Fibroblast of gingiva (primary cell): Measurements from ENCODE around the gene ZFAND5.

Source experiments
- DNase-seq: peaks from one replicate; pipeline ENCODE4 v3.0.0-alpha.2; 2011; ENCODE audit warnings: low read depth

ZFAND5 gene

DNA sequence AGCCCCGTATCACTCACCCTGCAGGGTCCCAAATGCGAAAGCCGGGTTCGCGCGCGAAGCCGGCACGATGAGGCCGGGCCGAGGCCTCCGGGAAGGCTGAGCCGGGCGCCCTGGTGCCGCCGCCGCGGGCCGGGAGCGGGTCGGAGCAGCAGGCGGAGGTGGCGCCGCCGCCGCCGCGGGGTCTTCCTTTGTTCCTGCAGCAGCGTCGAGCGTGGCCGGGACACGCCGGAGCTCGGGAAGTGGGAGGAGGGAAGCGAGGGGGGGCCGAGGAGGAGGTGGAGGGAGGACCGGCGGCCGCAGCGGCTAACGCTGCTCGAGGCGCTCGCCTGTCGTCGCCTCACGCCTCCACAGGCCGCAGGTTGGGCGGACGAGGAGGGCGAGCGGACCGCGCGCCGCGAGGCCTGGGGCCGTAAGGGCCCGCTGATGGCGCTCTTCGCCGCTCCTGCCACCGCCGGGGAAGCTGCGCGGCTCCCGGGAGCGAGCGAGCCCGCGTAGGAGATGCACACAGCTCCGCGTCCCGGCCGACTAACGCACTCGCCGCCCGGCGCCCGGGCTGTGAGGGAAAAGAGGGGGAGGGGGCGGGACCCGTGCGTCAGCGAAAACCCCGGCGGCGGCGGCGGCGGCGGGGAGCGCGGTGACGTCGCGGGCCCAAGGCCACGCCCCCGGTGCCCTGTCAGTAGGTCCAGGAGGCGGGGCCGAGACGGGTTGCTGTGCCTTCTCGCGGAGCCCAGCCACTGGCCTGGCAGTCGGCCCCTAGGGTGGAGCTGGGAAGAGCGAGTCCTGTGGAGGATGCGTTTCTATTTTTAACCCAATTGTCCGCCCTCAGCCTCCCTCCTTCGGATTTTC is at the start of gene ZFAND5:
Gene ZFAND5, minus strand, starts transcription at position 530 of the 846 bp plus-strand sequence. CDS start 4,430 bp downstream, outside the sequence.
- peak; percentile 99 for DNase-seq

GRCh38 chr9:72412483-72413040 is 47.6 kb upstream of the ZFAND5 start:
- no peak for DNase-seq

GRCh38 chr9:72410214-72410613 is 45.2 kb upstream of the ZFAND5 start:
- DNase-seq: no peak

DNA sequence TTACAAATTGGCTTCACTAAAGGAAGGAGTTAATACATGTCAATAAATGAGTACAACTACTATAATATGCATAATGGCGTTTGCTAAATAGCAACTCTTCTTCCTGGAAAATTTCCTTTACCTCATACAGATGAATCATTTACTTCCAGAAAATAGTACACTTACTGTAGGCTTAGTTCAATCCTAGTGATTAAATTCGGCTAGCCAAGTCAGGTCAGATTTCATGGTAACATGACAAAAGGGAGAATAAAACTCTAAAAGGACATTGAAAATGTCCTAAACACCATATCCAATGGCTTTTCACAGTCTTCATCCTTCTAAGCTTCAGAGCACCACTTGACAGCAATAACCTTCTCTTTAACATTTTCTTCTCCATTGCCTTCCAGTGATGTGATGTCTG is 42.1 kb upstream of the ZFAND5 start:
- no peak for DNase-seq

- no peak for DNase-seq
Observed at GRCh38 chr9:72402744-72403143, 37.7 kb upstream of the ZFAND5 start.

DNA sequence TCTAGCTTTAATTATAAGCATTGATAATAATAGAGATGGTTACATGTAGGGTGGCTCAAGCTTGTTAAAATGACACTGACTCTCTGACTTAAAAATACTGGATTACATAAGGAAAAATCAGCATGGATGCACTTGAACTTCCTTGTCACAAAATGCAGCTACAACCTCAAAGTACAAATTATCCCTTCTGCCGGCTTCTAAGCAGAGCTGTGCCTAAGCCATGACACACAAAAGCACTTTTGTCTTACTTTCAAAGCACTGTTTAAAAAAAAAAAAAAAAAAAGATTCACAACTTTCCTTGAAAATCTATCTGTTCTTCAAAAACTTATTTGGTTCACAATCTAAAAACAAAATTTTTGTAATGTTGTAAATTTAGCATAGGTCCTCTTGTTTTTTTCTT is 36.4 kb upstream of the ZFAND5 start:
- DNase-seq: no peak

GRCh38 chr9:72400866-72401265 is 35.9 kb upstream of the ZFAND5 start:
- no peak for DNase-seq

- DNase-seq: no peak
Observed at GRCh38 chr9:72399391-72399790, 34.4 kb upstream of the ZFAND5 start.

DNA sequence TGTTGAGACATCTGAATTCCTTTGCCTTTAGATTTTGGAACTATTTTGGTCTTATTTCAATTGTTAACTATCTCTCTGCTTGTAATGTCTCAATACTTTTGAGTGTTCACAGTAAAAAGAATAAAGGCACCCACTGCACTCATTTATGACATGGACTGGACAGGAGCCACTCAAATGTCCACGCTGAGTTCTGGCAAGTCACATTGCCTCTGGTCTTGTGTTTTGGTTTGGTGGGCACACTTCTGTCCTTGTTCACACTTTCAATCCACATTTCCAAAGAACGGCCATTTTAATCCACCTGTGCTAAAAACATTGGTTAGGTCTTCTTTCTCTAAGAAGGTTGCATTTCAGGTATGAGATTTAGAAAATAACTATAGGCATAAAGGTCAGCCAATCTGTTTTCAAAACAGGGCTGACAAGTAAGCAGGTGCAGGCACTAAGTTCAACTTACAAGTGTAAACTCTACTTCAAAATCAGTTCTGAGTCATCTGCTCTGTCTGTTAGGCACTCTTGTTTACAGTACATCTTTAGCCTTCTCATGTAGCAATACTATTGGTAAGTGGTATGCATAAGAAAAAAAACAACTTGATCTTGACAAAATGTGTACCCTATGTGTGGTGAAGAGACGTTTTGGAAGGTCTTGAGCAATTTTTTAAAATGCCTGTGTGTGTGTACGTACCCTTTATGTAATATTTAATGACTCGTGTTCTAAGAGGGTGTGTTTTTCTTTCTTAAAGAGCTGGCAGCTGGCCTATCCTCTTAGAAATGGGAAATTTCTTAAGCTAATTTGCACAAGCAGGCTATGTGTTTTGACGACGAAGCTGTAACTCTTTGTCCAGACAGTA is 31.5 kb upstream of the ZFAND5 start:
- peak; percentile 88 for DNase-seq

- DNase-seq: no peak
Observed at GRCh38 chr9:72394066-72394465, 29.1 kb upstream of the ZFAND5 start.

- no peak for DNase-seq
Observed at GRCh38 chr9:72390907-72391306, 25.9 kb upstream of the ZFAND5 start.

GRCh38 chr9:72386186-72386585 is 21.2 kb upstream of the ZFAND5 start:
- DNase-seq: peak; percentile 22

DNA sequence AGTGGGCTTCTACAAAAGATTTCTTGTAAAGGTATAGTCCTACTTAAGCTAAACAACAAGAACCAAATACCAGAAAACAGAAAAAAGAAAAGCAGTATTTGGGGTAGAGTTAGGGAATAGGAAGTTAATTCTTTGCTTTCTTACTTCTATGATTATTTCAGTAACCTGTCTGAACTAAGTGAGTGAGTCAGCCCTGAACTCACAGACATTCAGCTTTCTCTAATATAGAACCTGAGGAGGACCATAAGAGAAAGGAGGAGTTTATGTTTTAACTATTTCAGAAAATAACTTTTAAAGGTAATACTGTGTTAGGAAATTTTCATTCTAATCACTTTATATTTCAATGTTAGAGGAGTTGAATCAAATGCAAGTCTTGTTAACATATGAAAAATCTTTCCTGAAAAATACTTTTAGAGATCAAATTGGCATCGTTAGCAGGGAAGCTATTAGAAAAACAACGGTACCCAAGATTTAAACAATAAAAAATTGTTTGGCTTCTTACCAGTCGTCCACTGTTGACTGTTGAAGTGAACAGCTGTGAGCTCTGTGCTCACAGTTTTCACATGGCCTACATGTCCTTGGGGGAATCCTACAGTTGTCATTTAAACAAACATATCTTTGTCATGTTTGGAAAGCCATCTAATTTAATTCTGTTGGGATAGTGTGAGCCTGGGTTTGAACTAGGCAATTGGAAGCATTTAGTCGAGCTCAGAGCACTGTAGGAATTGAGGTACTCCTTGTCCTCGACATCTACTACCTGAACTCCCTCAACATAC is 19.9 kb upstream of the ZFAND5 start:
- no peak for DNase-seq

DNA sequence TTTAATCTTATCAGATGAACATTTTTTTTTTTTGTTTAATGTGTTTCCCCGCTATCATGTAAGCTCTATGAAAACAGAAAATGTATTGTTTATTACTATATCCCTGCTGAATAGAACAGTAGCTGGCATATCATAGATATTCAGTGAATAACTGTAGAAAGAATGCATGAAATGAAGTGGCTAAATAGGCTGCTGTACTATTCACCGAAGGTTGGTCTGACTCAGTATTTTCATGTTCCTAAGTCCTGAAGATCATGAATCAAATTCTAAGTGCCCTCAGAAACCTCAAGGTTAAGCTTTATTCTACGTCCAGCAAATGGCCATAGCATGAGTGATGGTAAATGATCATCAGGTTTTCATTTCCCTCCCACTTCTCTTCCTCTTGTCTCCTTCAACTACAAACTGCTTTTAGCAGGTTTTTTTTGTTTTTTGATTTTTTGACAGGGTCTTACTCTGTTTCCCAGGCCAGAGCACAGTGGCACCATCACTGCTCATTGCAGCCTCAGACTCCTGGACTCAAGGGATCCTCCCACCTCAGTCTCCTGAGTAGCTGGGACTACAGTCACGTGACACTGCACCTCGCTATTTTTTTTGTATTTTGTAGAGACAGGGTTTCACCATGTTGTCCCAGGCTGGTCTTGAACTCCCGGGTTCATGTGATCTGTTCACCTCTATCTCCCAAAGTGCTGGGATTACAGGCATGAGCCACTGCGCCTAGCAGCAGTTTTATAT is 19.1 kb upstream of the ZFAND5 start:
- peak; percentile 66 for DNase-seq

- DNase-seq: no peak
Observed at GRCh38 chr9:72382405-72382804, 17.4 kb upstream of the ZFAND5 start.

- DNase-seq: no peak
Observed at GRCh38 chr9:72377041-72377440, 12.0 kb upstream of the ZFAND5 start.

- DNase-seq: no peak
Observed at GRCh38 chr9:72371151-72371550, 6.1 kb upstream of the ZFAND5 start.

DNA sequence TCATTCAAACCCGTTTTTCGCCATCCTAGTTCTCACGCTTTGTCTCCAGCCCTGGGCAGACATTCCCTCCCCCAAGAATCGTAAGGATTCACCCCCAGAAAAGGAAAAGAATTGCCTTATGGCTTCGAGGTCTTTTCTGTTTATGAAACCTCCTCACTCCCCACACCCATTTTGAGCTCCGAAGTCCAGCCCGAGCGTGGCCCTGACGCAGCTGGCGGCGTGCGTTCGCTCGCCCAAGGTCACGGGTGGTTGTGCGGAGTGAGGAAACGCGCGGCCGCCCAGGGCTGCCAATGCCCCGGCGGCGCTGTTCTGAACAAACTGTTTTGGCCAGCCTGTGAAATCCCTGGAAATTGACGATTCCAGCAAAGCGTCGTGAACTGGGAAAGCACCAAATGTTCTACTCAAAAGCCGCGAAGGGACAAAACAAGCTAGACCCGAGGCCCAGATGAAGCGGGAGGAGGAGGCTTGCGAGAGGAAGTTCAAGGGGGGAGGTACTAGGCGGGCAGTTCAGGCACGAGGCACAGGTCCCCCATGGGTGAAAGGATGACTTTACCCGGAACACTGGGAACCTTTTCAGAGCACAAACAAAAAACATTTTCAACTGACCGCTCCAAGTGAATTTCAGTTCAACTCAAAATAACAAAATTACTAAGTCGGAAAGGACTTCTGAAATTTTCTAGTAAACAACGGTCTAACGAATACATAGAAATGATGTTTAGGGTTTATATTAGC is 683 bp upstream of the ZFAND5 start:
- peak; percentile 96 for DNase-seq

DNA sequence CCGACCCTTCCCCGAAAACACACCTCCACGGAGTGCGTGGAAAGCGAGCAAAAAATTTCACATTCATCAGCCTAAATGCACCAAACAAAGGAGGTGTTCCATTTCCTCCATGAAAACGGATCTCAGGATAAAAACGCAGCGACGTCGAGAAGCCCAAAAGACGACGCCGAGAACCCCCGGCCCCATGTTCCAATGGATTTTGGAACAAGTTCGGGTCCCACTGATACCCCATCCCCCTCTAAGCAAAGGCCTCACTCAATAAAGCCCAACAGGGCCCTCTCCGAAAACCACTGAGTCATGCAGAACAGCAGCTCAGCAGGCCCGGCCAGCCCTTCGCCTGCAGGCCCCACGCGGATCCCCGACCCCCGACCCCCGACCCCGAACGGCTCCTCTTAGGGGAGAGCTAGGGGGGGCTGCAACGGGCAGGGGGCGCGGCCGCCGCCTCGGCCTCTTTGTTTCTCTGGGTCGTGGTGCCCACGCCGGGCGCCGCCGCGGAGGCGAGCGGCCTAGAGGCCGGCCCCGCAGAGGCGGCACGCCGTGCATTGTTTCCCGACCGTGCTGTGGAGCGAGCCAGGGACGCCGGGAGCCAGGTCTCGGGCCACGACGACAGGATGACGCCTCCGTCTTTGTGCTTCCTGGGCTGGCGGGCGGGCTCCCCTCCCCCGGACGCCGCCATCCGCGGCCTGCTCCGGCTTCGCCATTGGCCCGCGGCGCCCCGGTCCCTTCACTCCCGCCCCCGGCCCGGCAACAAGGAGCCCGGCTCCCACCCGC is 915 bp downstream of the ZFAND5 start:
- peak; percentile 52 for DNase-seq

- DNase-seq: no peak
Observed at GRCh38 chr9:72363236-72363635, 1.8 kb downstream of the ZFAND5 start.
